SK-N-SH treated with all-trans-retinoic acid at 6 μM for 48 hours (cell line): ENCODE measurements around the gene DENND2C.
A peak's percentile ranks its signal among the peaks of the same experiment; 100 is the strongest.

ENCODE experiments used
- ATAC-seq: fragments of 200-7000 bp; cut with Tn5 transposase; 3 replicates; pipeline ENCODE4 v1.9.1; 2020; ENCODE audit warnings: mild to moderate bottlenecking, moderate library complexity
- CSDC2 ChIP-seq: fragments of 250-450 bp; sonication (Bioruptor Pico); IDR thresholded peaks from 2 replicates; pipeline ENCODE4 v1.5.0; 2020; ENCODE audit warnings: mild to moderate bottlenecking, moderate library complexity
- ESRRG ChIP-seq: fragments of 250-450 bp; sonication (Bioruptor Pico); IDR thresholded peaks from 2 replicates; pipeline ENCODE4 v1.6.1; 2021; ENCODE audit warnings: mild to moderate bottlenecking
- GLIS3 ChIP-seq: fragments of 250-450 bp; sonication (Bioruptor Pico); IDR thresholded peaks from 2 replicates; pipeline ENCODE4 v1.5.0; 2020; ENCODE audit warnings: mild to moderate bottlenecking, moderate library complexity
- PPARA ChIP-seq: fragments of 250-450 bp; sonication (Bioruptor Pico); IDR thresholded peaks from 2 replicates; pipeline ENCODE4 v1.5.0; 2020; ENCODE audit warnings: mild to moderate bottlenecking, borderline replicate concordance
- RARB ChIP-seq: fragments of 250-450 bp; sonication (Bioruptor Pico); IDR thresholded peaks from 2 replicates; pipeline ENCODE4 v1.8.0; 2021; ENCODE audit warnings: mild to moderate bottlenecking, moderate library complexity
- SNAI2 ChIP-seq: fragments of 250-450 bp; sonication (Bioruptor Pico); IDR thresholded peaks from 2 replicates; pipeline ENCODE4 v1.5.0; 2020; ENCODE audit warnings: mild to moderate bottlenecking, moderate library complexity
- TCF4 ChIP-seq: fragments of 250-450 bp; sonication (Bioruptor Pico); IDR thresholded peaks from 2 replicates; pipeline ENCODE4 v1.8.0; 2021; ENCODE audit warnings: mild to moderate bottlenecking, moderate library complexity, borderline replicate concordance
- TOX ChIP-seq: fragments of 250-450 bp; sonication (Bioruptor Pico); IDR thresholded peaks from 2 replicates; pipeline ENCODE4 v1.8.0; 2021; ENCODE audit warnings: mild to moderate bottlenecking, moderate library complexity, borderline replicate concordance
- ZFP3 ChIP-seq: fragments of 250-450 bp; sonication (Bioruptor Pico); IDR thresholded peaks from 2 replicates; pipeline ENCODE4 v1.5.0; 2020; ENCODE audit warnings: mild to moderate bottlenecking, moderate library complexity
- ZFP30 ChIP-seq: fragments of 450-650 bp; formaldehyde crosslinking; IDR thresholded peaks from 2 replicates; pipeline ENCODE4 v1.5.0; 2022; ENCODE audit warnings: mild to moderate bottlenecking, moderate library complexity
- ZNF565 ChIP-seq: fragments of 450-650 bp; formaldehyde crosslinking; conservative IDR thresholded peaks from 2 replicates; pipeline ENCODE4 v1.5.0; 2020; ENCODE audit warnings: low read depth, mild to moderate bottlenecking, moderate library complexity
- ZNF70 ChIP-seq: fragments of 450-650 bp; formaldehyde crosslinking; IDR thresholded peaks from 2 replicates; pipeline ENCODE4 v1.5.0; 2020; ENCODE audit warnings: mild to moderate bottlenecking, moderate library complexity
- ZNF8 ChIP-seq: fragments of 450-650 bp; formaldehyde crosslinking; IDR thresholded peaks from 2 replicates; pipeline ENCODE4 v1.5.0; 2020; ENCODE audit warnings: mild to moderate bottlenecking, moderate library complexity
- TF ChIP-seq, protein P1 (sequence below): fragments of 250-450 bp; sonication (Bioruptor Pico); IDR thresholded peaks from 2 replicates; pipeline ENCODE4 v1.5.0; 2020; ENCODE audit warnings: mild to moderate bottlenecking, moderate library complexity
- TF ChIP-seq, protein P2 (sequence below): fragments of 250-450 bp; sonication (Bioruptor Pico); IDR thresholded peaks from 2 replicates; pipeline ENCODE4 v1.5.1; 2021; ENCODE audit warnings: mild to moderate bottlenecking, moderate library complexity
- TF ChIP-seq, protein P3 (sequence below): fragments of 250-450 bp; sonication (Bioruptor Pico); IDR thresholded peaks from 2 replicates; pipeline ENCODE4 v1.8.0; 2021; ENCODE audit warnings: low read depth, mild to moderate bottlenecking, moderate library complexity, borderline replicate concordance
- TF ChIP-seq, protein P4 (sequence below): fragments of 250-450 bp; sonication (Bioruptor Pico); IDR thresholded peaks from 2 replicates; pipeline ENCODE4 v1.8.0; 2020; ENCODE audit warnings: mild to moderate bottlenecking, moderate library complexity, borderline replicate concordance
- TF ChIP-seq, protein P5 (sequence below): fragments of 250-450 bp; sonication (Bioruptor Pico); IDR thresholded peaks from 2 replicates; pipeline ENCODE4 v1.5.1; 2020; ENCODE audit warnings: low read depth, mild to moderate bottlenecking, moderate library complexity

The DENND2C gene, protein sequence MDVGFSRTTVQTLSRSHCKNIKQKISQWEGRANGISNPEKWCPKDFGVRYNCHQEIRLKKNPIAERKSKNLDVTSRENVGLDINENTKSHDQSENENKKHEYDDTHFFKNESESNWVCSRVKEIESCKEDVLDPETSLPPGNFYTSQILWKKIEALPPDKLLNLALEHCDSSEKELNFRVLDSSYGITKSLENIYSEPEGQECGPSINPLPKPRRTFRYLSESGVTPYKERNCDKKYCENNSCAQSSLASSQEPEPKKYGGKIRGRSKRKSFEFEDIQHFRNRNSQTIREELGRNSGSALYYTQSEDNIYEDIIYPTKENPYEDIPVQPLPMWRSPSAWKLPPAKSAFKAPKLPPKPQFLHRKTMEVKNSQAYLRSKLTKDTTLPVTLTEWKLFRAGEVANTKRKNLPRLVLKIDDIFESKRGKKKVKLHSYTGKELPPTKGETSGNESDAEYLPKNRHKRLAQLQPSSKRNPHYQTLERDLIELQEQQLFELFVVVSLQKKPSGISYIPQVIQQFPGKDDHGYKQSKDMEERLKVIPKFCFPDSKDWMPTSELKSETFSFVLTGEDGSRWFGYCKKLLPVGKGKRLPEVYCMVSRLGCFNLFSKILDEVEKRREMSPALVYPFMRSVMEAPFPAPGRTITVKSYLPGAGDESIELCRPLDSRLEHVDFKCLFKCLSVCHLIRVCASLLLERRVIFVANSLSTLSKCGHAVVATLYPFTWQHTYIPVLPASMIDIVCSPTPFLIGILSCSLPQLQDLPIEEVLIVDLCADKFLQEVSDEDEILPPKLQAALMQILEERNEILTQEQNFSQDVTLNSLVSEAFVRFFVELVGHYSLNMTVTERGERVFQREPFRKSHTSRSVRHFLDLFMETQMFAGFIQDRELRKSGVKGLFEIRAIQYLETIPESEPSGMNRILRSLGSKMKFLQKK

DNA sequence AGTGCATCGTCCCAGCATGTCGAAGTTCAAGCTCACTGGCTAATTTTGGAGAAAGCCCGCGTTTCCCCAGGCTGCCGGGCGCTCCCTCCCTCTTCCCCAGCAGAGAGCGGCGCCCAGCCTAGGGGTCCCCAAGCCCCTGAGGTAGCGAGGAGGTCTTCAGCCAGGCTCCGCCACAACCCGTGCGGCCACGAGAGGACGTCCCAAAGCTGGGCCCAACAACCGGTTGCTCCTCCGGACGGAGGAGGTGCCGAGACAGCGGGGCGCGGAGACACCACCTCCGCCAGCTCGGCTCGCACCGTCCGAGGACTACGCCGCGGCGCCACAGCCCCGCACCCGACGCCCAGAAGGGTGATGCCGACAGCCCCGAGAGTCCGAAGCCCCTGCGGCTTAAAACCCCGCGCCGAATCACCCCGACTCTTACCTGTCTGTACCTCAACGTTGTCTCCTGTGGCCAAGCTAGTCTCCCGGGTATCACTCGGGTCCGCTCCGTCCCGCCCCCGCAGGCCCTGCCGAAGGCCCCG is at the start of gene DENND2C:
DENND2C (minus strand) TSS at position 488 of the 521 bp plus-strand sequence. CDS start 44,065 bp downstream, outside the sequence.
- TF ChIP-seq ZNF70: no peak
- TF ChIP-seq, protein P1, sequence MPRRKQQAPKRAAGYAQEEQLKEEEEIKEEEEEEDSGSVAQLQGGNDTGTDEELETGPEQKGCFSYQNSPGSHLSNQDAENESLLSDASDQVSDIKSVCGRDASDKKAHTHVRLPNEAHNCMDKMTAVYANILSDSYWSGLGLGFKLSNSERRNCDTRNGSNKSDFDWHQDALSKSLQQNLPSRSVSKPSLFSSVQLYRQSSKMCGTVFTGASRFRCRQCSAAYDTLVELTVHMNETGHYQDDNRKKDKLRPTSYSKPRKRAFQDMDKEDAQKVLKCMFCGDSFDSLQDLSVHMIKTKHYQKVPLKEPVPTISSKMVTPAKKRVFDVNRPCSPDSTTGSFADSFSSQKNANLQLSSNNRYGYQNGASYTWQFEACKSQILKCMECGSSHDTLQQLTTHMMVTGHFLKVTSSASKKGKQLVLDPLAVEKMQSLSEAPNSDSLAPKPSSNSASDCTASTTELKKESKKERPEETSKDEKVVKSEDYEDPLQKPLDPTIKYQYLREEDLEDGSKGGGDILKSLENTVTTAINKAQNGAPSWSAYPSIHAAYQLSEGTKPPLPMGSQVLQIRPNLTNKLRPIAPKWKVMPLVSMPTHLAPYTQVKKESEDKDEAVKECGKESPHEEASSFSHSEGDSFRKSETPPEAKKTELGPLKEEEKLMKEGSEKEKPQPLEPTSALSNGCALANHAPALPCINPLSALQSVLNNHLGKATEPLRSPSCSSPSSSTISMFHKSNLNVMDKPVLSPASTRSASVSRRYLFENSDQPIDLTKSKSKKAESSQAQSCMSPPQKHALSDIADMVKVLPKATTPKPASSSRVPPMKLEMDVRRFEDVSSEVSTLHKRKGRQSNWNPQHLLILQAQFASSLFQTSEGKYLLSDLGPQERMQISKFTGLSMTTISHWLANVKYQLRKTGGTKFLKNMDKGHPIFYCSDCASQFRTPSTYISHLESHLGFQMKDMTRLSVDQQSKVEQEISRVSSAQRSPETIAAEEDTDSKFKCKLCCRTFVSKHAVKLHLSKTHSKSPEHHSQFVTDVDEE (CRISPR knock-in tag): no peak
- TF ChIP-seq, protein P2, sequence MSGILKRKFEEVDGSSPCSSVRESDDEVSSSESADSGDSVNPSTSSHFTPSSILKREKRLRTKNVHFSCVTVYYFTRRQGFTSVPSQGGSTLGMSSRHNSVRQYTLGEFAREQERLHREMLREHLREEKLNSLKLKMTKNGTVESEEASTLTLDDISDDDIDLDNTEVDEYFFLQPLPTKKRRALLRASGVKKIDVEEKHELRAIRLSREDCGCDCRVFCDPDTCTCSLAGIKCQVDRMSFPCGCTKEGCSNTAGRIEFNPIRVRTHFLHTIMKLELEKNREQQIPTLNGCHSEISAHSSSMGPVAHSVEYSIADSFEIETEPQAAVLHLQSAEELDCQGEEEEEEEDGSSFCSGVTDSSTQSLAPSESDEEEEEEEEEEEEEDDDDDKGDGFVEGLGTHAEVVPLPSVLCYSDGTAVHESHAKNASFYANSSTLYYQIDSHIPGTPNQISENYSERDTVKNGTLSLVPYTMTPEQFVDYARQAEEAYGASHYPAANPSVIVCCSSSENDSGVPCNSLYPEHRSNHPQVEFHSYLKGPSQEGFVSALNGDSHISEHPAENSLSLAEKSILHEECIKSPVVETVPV (CRISPR knock-in tag): no peak
- ATAC-seq: peak; percentile 77

DNA sequence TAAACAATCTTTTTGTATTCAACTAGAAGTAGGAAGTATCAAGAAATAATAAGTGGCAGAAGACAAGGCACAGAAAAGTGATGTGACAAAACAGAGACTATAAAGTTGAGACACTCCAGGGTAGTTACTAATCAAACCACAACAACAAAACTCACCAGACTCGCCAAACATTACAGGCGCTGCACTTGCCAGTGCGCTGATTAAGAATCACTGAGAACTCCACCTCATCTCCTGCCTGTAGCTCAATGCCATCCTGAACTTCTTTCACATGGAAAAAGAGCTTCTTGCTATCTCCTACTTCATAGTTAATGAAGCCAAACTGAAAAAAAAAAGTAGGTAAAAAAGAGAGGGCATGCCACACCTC is 49.6 kb upstream of the DENND2C start:
- TF ChIP-seq ZNF8 (CRISPR knock-in tag) (no peak), PPARA (CRISPR knock-in tag) (no peak), ESRRG (CRISPR knock-in tag) (no peak), ZFP30 (CRISPR knock-in tag) (no peak), SNAI2 (CRISPR knock-in tag) (no peak), TOX (no peak), ZNF565 (CRISPR knock-in tag) (no peak), CSDC2 (CRISPR knock-in tag) (no peak), GLIS3 (CRISPR knock-in tag) (no peak), ZFP3 (CRISPR knock-in tag) (no peak), TCF4 (CRISPR knock-in tag) (no peak), RARB (CRISPR knock-in tag) (no peak)
- TF ChIP-seq, protein P3, sequence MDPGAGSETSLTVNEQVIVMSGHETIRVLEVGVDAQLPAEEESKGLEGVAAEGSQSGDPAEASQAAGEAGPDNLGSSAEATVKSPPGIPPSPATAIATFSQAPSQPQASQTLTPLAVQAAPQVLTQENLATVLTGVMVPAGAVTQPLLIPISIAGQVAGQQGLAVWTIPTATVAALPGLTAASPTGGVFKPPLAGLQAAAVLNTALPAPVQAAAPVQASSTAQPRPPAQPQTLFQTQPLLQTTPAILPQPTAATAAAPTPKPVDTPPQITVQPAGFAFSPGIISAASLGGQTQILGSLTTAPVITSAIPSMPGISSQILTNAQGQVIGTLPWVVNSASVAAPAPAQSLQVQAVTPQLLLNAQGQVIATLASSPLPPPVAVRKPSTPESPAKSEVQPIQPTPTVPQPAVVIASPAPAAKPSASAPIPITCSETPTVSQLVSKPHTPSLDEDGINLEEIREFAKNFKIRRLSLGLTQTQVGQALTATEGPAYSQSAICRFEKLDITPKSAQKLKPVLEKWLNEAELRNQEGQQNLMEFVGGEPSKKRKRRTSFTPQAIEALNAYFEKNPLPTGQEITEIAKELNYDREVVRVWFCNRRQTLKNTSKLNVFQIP: no peak
- TF ChIP-seq, protein P2 (CRISPR knock-in tag): no peak
- TF ChIP-seq, protein P4, sequence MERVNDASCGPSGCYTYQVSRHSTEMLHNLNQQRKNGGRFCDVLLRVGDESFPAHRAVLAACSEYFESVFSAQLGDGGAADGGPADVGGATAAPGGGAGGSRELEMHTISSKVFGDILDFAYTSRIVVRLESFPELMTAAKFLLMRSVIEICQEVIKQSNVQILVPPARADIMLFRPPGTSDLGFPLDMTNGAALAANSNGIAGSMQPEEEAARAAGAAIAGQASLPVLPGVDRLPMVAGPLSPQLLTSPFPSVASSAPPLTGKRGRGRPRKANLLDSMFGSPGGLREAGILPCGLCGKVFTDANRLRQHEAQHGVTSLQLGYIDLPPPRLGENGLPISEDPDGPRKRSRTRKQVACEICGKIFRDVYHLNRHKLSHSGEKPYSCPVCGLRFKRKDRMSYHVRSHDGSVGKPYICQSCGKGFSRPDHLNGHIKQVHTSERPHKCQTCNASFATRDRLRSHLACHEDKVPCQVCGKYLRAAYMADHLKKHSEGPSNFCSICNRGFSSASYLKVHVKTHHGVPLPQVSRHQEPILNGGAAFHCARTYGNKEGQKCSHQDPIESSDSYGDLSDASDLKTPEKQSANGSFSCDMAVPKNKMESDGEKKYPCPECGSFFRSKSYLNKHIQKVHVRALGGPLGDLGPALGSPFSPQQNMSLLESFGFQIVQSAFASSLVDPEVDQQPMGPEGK (CRISPR knock-in tag): no peak
- TF ChIP-seq, protein P1 (CRISPR knock-in tag): no peak
- TF ChIP-seq, protein P5, sequence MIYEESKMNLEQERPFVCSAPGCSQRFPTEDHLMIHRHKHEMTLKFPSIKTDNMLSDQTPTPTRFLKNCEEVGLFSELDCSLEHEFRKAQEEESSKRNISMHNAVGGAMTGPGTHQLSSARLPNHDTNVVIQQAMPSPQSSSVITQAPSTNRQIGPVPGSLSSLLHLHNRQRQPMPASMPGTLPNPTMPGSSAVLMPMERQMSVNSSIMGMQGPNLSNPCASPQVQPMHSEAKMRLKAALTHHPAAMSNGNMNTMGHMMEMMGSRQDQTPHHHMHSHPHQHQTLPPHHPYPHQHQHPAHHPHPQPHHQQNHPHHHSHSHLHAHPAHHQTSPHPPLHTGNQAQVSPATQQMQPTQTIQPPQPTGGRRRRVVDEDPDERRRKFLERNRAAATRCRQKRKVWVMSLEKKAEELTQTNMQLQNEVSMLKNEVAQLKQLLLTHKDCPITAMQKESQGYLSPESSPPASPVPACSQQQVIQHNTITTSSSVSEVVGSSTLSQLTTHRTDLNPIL (CRISPR knock-in tag): no peak
- TF ChIP-seq, all 23 proteins: peak for 0
- ATAC-seq: no peak
